ENCODE measurements around the gene BSCL2.
A peak's percentile ranks its signal among the peaks of the same experiment; 100 is the strongest.
"Not testable (repeated sequence)": the region's sequence is repeated elsewhere in the genome, so short reads cannot be mapped to it uniquely, and the experiment has no call there.

Gene BSCL2

GRCh38 chr11:62682518-62682917 is 24.7 kb downstream of the BSCL2 start:
- no peak for DNase-seq

DNA sequence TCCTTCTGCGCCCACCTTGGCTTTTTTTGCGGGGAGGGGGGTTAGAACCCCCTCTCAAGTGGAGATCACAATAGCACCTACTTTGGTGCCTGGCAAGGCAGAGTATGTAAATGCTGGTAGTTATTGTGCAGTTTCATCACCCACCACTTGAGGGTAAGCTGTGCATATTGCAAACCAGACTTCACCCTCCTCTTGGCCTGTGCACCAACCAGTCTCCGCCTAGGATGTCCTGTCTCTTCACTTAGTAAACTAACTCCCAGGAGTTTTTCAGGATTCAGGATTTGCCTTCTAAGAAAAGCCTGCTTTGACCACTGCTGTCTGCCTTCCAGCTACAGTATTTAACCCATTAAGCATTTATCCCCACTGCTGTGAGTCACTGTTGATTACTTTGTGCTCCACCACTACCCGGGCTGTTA is 26.4 kb downstream of the BSCL2 start:
- DNase-seq, result peak; percentile 76

DNA sequence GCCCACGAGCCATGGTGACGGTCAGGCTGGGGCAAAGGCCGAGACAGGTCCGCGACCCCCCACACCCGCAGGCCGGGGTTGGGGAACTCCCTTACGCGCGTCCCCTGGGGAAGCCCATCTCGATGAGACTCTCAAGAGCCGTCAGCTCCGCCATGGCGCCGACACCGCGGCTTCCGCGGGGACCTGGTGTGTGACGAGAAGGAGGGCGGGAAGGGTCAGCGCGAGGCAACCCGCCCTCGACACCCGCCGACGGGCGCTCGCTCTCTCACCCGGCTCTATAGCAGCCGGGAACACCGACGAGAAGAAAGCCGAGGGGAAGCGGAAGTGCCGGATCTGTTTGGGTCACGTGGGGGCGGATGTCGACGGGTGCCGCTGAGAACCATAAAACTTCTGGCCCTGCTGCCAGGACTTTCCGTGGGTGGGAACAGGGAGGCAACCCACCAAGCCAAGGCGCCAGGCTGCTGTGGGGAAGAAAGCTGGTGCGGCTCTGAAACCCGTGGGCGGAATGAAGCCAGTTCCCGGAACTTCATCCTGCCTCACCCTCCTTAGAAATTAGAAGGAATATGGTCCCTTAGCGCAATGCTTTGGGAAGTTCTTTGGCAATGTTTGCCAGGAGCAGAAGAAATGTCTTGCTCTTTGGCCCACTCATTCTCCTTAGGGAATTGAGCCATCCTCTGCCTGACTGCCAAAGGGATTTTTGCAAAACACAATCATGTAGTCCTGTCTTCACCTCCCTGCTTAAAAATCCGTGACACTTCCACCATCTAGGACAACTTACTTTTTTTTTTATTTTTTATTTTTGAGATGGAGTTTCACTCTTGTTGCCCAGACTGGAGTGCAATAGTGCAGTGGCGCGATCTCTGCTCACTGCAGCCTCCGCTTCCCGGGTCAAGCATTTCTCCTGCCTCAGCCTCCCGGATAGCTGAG is 28.2 kb downstream of the BSCL2 start, which contains the start of gene UBXN1:
Gene UBXN1, minus strand, starts transcription at position 304 of the 927 bp plus-strand sequence. Its CDS starts 150 bp downstream, at position 154.
- DNase-seq, result peak; percentile 90

GRCh38 chr11:62678433-62678769 is 28.8 kb downstream of the BSCL2 start:
- no peak for DNase-seq

GRCh38 chr11:62677714-62678113 is 29.5 kb downstream of the BSCL2 start:
- no peak for DNase-seq

GRCh38 chr11:62677156-62677555 is 30.1 kb downstream of the BSCL2 start:
- no peak for DNase-seq

- no peak for DNase-seq
Observed at GRCh38 chr11:62676698-62677097, 30.5 kb downstream of the BSCL2 start.

- not testable (repeated sequence) for DNase-seq
Observed at GRCh38 chr11:62675415-62675814, 31.8 kb downstream of the BSCL2 start.

DNA sequence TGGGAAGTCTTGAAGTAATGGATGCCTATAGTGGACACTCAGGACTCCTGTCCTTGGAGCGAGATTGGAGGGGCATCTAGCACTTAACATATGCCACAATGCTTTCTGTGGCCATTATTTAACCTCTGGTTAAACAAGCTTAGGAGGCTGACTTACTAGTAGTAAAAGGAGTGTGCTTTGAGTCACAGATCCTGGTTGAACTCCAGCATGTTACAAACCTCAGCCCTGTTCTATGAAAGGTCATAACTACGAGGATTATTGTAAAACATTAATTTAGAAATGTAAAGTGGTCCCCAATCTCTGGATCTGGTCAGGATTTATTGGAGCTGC is 34.1 kb downstream of the BSCL2 start:
- no peak for DNase-seq

DNA sequence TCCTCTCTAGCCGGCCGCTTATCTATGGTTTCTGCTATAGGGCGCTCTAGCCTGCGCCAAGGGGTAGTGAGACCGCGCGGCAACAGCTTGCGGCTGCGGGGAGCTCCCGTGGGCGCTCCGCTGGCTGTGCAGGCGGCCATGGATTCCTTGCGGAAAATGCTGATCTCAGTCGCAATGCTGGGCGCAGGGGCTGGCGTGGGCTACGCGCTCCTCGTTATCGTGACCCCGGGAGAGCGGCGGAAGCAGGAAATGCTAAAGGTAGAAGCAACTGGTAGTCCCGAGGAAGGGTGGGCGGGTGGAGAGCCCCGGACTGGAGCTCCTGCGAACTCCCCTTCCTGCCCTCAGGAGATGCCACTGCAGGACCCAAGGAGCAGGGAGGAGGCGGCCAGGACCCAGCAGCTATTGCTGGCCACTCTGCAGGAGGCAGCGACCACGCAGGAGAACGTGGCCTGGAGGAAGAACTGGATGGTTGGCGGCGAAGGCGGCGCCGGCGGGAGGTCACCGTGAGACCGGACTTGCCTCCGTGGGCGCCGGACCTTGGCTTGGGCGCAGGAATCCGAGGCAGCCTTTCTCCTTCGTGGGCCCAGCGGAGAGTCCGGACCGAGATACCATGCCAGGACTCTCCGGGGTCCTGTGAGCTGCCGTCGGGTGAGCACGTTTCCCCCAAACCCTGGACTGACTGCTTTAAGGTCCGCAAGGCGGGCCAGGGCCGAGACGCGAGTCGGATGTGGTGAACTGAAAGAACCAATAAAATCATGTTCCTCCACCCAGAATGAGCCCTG is 35.4 kb downstream of the BSCL2 start, which contains the start of the genes LBHD1 and UQCC3:
Gene LBHD1, minus strand, starts transcription at position 660 of the 782 bp plus-strand sequence. CDS start 2,236 bp downstream, outside the sequence.
Gene UQCC3, plus strand, starts transcription at position 66 of the 782 bp plus-strand sequence. Its CDS starts 73 bp downstream, at position 139.
- peak; percentile 86 for DNase-seq

GRCh38 chr11:62671236-62671607 is 36.0 kb downstream of the BSCL2 start:
- no peak for DNase-seq

GRCh38 chr11:62669420-62670161 is 37.6 kb downstream of the BSCL2 start:
- DNase-seq, result no peak

GRCh38 chr11:62667460-62667859 is 39.8 kb downstream of the BSCL2 start:
- DNase-seq, result no peak

DNA sequence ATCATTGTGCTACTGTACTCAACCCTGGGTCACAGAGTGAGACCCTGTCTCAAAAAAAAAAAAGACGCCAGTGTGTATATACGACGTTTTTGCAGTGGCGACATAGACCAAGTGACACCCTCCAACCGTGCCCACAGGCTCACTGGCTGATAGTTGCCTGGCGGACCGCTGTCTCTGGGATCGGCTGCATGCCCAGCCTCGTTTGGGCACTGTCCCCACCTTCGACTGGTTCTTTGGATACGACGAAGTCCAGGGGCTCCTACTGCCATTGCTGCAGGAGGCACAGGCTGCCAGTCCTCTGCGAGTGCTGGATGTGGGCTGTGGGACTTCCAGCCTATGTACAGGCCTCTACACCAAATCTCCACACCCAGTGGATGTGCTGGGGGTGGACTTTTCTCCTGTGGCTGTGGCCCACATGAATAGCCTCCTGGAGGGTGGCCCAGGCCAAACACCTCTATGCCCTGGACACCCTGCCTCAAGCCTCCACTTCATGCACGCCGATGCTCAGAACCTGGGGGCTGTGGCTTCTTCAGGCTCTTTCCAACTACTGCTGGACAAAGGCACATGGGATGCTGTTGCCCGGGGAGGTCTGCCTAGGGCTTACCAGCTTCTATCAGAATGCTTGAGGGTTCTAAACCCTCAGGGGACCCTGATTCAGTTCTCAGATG is 40.8 kb downstream of the BSCL2 start:
- no peak for DNase-seq

DNA sequence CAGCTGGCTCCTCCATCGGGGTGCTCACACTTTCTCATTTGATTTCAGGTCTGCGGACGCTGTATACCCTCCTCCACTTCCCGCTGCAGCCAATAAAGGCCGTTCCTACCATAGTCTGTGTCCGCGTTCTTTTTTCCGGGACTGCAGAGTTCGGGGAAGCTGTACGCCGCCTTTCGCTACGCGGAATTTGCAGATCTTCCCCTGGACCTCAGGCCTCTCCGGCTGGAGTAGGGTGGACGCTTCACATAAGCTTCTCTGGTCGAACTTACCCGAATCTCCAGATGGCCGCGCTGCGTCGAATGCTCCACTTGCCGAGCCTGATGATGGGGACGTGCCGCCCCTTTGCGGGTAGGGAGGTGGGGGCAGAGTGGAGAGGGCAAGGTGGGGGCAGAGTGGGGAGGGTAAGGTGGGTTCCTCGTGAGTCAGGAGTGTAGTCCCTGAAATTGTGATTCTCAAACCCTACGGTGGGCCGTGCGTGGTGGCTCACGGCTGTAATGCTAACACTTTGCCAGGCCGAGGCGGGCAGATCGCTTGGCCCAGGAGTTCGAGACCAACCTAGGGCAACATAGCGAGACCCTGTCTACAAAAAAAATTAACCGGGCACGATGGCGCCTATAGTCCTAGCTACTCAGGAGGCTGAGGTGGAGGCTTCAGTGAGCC is 41.5 kb downstream of the BSCL2 start:
- peak; percentile 47 for DNase-seq

DNA sequence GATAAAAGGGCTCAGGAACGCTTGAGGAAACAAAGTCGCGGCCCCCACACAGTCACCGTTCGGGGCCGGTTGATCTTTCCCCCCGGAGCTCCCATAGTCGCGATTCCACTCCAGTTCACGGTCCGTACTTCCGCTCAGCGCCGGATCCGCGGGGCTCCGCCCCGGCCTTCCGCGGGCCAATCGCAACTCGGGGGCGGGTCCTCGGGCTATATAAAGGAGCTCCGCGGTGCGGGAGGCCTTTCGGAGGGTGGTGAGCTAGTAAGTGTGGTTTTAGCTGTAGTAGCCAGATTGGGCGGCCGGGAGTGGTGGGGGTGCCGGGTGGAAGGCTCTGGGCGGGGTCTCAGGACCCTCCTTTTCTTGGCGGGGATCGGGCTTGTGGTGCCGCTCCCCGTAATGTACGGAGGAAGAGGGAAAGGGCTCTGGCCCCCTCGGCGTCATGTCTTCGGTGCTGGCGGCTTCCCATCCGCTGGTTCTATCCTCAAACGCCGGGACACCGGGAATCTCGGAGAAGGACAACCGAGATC is 42.1 kb downstream of the BSCL2 start, which contains the start of the genes C11orf98 and CSKMT:
Gene C11orf98, minus strand, starts transcription at position 136 of the 524 bp plus-strand sequence. Its CDS starts 41 bp downstream, at position 95.
Gene CSKMT, plus strand, starts transcription at position 238 of the 524 bp plus-strand sequence. CDS start 568 bp downstream, outside the sequence.
- DNase-seq, result peak; percentile 92

- DNase-seq, result no peak
Observed at GRCh38 chr11:62664405-62665074, 42.7 kb downstream of the BSCL2 start.

- DNase-seq, result no peak
Observed at GRCh38 chr11:62656796-62657429, 50.3 kb downstream of the BSCL2 start.

- DNase-seq, result peak; percentile 7
Observed at GRCh38 chr11:62654297-62654696, 52.9 kb downstream of the BSCL2 start.

Data from fibroblast of skin of back (primary cell).